Measurements from ENCODE around the gene DCTN2. TPM values are rescaled to one million over a fixed set of nuclear protein-coding genes. Genes with fewer than 3 reads are reported as not detected.

DCTN2 gene
- total and polyA plus RNA-seq, 7 donors = 118 to 204 (median 142) TPM

- DNase-seq = no peak
- TF ChIP-seq CTCF (IDR thresholded peaks at IDR 0.05) (no peak), POLR2A (IDR thresholded peaks at IDR 0.05) (no peak), EP300 (IDR thresholded peaks at IDR 0.05) (no peak), POLR2AphosphoS5 (IDR thresholded peaks at IDR 0.05) (no peak)
- peaks cover 34 to 72% (median 46%) of the 10 kb centered on the region in 4 donors for H3K36me3 ChIP-seq
- 45 to 72% methylated on average over 6 of the region's 6 CpGs for WGBS, 2 donors
- no peak overlapping the region for H3K27ac ChIP-seq
- H3K4me3 ChIP-seq = no peak overlapping the region
- peaks cover 0 to 5% (median 1%) of the 10 kb centered on the region in 4 donors for H3K4me1 ChIP-seq
- intact Hi-C loops (cut with DNase I) = no loop called here
- no peaks in the 10 kb centered on the region for H3K9me3 ChIP-seq
- H3K27me3 ChIP-seq = no peaks in the 10 kb centered on the region
Measured at GRCh38 chr12:57535764-57536596, 11.0 kb downstream of the DCTN2 start.

GRCh38 chr12:57534991-57535543, 11.9 kb downstream of the DCTN2 start:
- no peak overlapping the region for H3K4me3 ChIP-seq
- H3K27ac ChIP-seq = no peak overlapping the region
- TF ChIP-seq POLR2A (IDR thresholded peaks at IDR 0.05) (no peak), POLR2AphosphoS5 (IDR thresholded peaks at IDR 0.05) (no peak), EP300 (IDR thresholded peaks at IDR 0.05) (no peak), CTCF (IDR thresholded peaks at IDR 0.05) (no peak)
- 82 to 87% methylated on average over 3 of the region's 3 CpGs for whole genome bisulfite sequencing, 2 donors
- no peaks in the 10 kb centered on the region for H3K9me3 ChIP-seq
- no peaks in the 10 kb centered on the region for H3K27me3 ChIP-seq
- no peaks in the 10 kb centered on the region for H3K4me1 ChIP-seq
- H3K36me3 ChIP-seq = peaks cover 34 to 81% (median 56%) of the 10 kb centered on the region in 4 donors
- no peak for DNase-seq
- intact Hi-C loops (cut with DNase I) = no loop called here

- intact Hi-C loops (cut with DNase I) = no loop called here
- DNase-seq = no peak
- WGBS, 2 donors = 95 to 97% methylated on average over 5 of the region's 5 CpGs
- H3K4me3 ChIP-seq = no peak overlapping the region
- no peaks in the 10 kb centered on the region for H3K27me3 ChIP-seq
- peaks cover 34 to 86% (median 60%) of the 10 kb centered on the region in 4 donors for H3K36me3 ChIP-seq
- TF ChIP-seq POLR2A (IDR thresholded peaks at IDR 0.05) (no peak), EP300 (IDR thresholded peaks at IDR 0.05) (no peak), POLR2AphosphoS5 (IDR thresholded peaks at IDR 0.05) (no peak), CTCF (IDR thresholded peaks at IDR 0.05) (no peak)
- H3K4me1 ChIP-seq = no peaks in the 10 kb centered on the region
- no peak overlapping the region for H3K27ac ChIP-seq
- no peaks in the 10 kb centered on the region for H3K9me3 ChIP-seq
Measured at GRCh38 chr12:57534250-57534649, 12.7 kb downstream of the DCTN2 start.

GRCh38 chr12:57533108-57533507, 13.9 kb downstream of the DCTN2 start:
- Histone ChIP-seq H3K27ac (no peak overlapping the region), H3K27me3 (no peaks in the 10 kb centered on the region), H3K9me3 (no peaks in the 10 kb centered on the region), H3K4me1 (no peaks in the 10 kb centered on the region), H3K4me3 (no peak overlapping the region), H3K36me3 (peaks cover 41 to 86% (median 66%) of the 10 kb centered on the region in 4 donors)
- TF ChIP-seq EP300 (IDR thresholded peaks at IDR 0.05) (no peak), CTCF (IDR thresholded peaks at IDR 0.05) (no peak), POLR2A (IDR thresholded peaks at IDR 0.05) (no peak), POLR2AphosphoS5 (IDR thresholded peaks at IDR 0.05) (no peak)
- intact Hi-C loops (cut with DNase I) = no loop called here
- 96 to 97% methylated on average over 8 of the region's 8 CpGs for WGBS, 2 donors
- DNase-seq = no peak
